A375 (cell line): ENCODE measurements around the gene PPP1R26. TPM values are rescaled to one million over a fixed set of nuclear protein-coding genes. Genes with fewer than 3 reads are reported as not detected.

Experiments used
- total RNA-seq: library from RNA; depleted of rRNA; stranded (reverse); fragments of >200 nt; shearing (Covaris generic); gene quantifications from 2 replicates; pipeline ENCODE4 v1.2.3, GENCODE V29; 2014; rRNA removed

Gene PPP1R26, protein sequence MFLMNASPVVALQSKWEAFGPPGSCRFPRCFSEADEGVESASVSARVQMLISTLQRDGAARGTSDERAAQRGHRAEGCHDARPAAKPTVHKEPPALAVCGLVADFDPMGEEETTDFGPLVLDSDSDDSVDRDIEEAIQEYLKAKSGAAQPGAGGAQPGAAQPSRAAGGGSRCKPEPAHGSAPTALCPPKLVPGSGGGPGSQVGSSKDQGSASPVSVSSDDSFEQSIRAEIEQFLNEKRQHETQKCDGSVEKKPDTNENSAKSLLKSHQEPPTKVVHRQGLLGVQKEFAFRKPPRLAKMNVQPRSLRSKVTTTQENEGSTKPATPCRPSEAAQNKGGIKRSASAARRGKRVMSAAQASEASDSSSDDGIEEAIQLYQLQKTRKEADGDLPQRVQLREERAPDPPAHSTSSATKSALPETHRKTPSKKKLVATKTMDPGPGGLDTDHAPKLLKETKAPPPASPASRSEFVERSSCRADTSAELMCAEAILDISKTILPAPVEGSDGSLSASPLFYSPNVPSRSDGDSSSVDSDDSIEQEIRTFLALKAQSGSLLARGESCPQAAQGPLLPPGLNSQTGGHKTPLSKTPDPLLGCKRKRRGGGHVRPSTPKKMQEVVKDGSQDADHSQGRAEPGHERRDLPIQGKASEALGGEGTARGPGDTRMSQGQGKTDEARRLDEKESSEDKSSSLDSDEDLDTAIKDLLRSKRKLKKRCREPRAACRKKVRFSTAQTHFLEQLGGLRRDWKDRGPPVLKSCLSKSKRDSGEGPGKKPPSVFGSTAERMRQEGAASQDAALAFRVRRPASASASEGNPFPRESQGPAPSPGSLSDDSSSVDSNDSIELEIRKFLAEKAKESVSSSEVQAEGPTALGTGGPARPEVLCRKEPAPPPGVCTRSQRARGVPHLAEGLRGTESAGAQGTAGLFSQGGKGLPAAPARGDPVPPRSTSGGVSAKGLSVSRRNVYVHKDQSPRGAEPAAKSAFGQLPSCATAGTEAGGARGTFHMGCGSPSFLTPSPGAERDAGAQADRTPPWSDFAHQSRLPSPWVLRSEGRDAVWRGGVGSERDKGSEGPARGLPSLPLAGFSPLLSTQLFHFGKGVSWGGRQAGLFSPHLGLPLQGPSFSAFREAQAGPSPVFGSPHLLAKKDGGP (N-terminal part only)
- total RNA-seq = 24.2 TPM in 2 replicates

DNA sequence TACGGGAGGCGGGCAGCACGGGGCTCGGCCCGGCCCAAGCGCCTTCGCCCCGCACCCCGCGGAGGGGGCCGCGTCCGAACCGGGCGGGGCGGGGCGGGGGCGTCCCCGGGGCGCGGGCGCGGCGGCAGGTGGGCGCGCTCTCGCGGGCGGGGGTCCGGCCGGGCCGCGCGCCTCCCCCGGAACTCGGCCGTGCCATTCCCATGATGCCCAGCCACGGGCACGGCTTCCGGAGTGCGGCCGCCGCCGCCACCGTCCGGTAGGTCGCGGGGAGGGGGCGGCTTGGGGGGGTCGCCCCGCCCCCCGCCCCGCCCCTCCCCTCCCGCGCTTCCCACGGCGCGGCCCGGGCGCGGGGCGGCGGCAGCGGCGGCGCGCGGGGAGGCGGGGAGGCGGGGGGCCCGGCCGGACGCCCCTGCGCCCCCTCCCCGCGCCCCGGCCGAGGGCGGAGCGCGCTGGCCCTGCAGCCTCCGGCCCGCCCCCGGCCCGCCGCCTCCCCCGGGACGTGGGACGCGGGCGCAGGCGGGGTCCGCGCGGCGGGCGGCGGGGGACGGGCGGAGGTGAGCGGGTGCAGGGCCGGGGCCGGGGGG lies at the start of gene PPP1R26:
Gene PPP1R26 (plus strand): TSS at position 314 of the 584 bp plus-strand sequence. CDS start 4,729 bp downstream, outside the sequence.

DNA sequence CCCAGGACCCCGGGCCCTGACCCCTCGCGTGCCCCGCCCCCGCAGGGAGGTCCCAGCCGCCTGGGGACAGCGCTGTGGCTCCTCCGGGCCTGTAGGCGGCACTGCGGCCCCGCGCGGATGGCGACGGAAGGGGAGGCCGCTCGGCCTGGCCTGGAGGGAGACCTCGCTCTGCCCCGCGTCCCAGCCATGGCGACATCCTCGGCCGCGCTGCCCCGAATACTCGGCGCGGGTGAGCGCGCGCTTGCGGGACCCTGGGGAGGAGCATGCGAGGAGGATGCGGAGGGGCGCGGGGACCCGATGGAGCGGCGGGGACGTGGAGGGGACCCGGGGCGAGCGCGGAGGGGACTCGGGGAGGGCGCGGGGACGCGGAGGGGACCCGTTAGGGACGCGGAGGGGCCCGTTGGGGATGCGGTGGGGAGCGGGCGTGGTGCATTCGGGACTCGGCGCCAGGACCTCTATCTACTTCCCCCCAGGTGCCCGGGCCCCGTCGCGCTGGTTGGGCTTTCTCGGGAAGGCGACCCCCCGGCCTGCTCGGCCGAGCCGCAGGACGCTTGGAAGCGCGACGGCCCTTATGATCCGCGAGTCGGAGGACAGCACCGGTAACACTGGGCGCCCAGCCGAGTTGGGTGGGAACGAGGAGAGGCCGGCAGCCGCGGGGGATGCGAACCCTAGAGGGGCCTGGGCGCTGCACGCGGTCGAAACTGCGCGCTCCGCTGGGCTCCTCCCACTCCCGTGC lies 21.1 kb downstream of the PPP1R26 start, which contains the start of gene MRPS2:
Gene MRPS2 (plus strand): TSS at position 158 of the 736 bp plus-strand sequence. CDS start 29 bp downstream, at position 187.

DNA sequence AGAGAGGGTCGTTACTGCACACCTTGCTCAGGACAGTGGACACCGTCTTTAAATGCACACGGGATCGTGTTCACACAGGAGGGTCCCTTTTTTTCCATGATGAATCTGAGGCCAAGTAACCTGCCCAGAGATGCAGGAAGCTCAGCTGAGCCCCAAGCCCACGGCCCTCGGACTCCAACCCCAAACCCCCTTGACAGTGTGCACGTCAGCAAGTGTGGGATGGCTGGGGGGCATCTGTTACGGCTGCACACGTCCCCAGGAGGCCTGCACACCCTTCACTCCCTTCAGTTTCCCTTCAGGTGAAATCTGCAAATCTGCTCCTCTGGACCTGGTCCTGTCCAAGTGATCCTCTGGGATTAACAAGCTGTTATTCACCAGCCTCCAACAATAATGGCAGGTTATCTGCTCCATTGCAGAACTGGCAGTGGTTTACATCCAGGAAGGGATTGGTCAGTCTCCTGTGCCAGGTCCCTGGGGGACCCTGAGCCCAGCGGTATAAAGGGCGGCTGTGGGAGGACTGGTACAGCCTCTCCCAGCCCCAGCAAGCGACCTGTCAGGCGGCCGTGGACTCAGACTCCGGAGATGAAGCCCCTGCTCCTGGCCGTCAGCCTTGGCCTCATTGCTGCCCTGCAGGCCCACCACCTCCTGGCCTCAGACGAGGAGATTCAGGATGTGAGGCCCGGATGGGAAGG lies 41.5 kb downstream of the PPP1R26 start, which contains the start of gene LCN1:
Gene LCN1 (plus strand): TSS at position 525 of the 692 bp plus-strand sequence. CDS start 58 bp downstream, at position 583.

Other genes with a start within 250 kb of the PPP1R26 start
- 66.1 and 73.4 TPM in 2 replicates for gene MRPS2, start 20.9 kb downstream of the PPP1R26 start, total RNA-seq
- not detected in 2 replicates for gene LCN1, start 41.7 kb downstream of the PPP1R26 start, total RNA-seq
- not detected in 2 replicates for gene OBP2A, start 66.3 kb downstream of the PPP1R26 start, total RNA-seq
- 0.27 and 0.41 TPM in 2 replicates for gene PAEP, start 82.0 kb downstream of the PPP1R26 start, total RNA-seq
- gene GLT6D1, start 159.8 kb downstream of the PPP1R26 start, total RNA-seq = not detected in 2 replicates
- gene LCN9, start 183.5 kb downstream of the PPP1R26 start, total RNA-seq = not detected in 2 replicates
- not detected in 2 replicates for gene SOHLH1, start 219.7 kb downstream of the PPP1R26 start, total RNA-seq
- gene KCNT1, start 222.4 kb downstream of the PPP1R26 start, total RNA-seq = not detected in 2 replicates